GM20000 (cell line): ENCODE measurements around the gene EPYC.
"Not testable (repeated sequence)": the region's sequence is repeated elsewhere in the genome, so short reads cannot be mapped to it uniquely, and the experiment has no call there.

Source experiments
- DNase-seq: peaks from one replicate; pipeline ENCODE4 v3.0.0; 2012; ENCODE audit warnings: low spot score
- CTCF ChIP-seq: IDR thresholded peaks from 2 replicates; pipeline ENCODE4 v1.5.1; 2012; ENCODE audit warnings: mild to moderate bottlenecking, control low read depth; ENCODE audit errors: extremely low read depth, missing control alignments

Gene EPYC

DNA sequence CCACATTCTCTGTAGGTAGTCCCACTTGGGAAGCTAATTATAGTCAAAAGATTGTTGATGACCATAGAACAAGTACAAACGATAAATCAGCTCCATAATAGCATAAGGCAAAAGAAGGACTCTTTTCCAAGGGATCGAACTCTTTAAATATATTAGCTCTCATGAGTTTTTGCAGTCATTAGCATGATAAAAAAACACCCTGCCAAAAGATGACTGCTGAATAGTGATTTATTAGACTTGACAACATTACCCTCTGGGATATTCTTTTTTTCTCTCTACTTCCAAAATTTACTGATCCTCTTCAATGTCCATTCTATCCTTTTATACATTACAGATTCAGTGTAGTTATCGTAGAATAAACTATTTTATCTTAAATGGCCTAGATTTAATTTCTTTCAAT is 14.2 kb downstream of the EPYC start:
- no peak for TF ChIP-seq CTCF
- DNase-seq, result no peak

DNA sequence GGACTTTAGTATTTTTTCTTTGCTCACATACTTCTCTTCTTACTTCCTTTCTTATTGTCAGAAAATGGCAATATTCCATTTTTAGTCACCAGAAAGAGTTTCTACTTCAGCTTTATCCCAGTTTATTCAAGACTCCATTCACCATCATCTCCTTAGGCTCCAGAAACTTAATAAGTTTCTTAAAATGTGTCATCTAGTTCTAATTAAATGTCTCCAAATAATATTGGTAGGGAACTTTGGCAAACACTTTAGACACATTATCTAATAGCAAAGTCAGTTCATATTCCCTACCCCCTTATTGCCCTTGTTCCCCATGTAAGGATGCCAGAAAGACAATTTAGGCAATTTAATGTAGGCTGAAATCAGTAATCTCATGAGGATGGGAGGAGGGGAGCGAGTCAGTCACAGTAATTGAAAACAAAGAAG is 15.1 kb downstream of the EPYC start:
- no peak for DNase-seq
- no peak for TF ChIP-seq CTCF

- no peak for DNase-seq
- TF ChIP-seq CTCF, result no peak
These were observed 17.3 kb downstream of the EPYC start for GRCh38 chr12:90987520-90987919.

DNA sequence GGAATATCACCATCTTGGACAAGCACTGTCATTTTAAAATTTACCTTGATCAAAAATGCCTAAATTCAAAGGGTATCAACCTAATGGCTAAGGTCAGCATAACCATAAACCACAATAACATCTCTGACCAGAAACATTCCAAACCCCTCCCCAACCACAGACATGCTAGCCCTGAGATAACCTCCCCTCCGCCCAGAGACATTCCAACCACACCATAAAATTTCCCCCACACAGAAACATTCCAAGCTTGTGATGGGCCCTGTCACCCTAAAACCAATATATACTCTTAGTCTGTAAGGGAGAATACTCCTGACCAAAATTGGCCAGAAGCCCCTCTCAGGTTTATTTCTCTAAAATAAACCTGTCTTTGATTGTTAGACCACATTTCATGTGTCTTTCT is 17.7 kb downstream of the EPYC start:
- no peak for TF ChIP-seq CTCF

DNA sequence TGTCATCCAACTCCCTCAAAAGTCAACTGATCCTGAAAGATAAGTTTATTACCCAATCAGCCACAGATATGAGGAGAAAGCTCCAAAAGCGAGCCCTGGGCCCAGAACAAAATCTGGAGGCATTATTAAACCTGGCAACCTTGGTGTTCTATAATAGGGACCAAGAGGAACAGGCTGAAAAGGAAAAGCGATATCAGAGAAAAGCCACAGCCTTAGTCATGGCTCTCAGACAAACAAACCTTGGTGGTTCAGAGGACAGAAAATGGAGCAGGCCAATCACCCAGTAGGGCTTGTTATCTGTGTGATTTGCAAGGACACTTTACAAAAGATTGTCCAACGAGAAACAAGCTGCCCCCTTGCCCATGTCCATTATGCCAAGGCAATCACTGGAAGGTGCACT is 19.4 kb downstream of the EPYC start:
- DNase-seq, result not testable (repeated sequence)

More for the DNA sequence above, 17.7 kb downstream of the EPYC start:
- DNase-seq, result no peak

- DNase-seq, result no peak
- TF ChIP-seq CTCF, result no peak
These were observed 20.7 kb downstream of the EPYC start for GRCh38 chr12:90984114-90984513.

- no peak for DNase-seq
- no peak for TF ChIP-seq CTCF
These were observed 22.6 kb downstream of the EPYC start for GRCh38 chr12:90982170-90982569.

DNA sequence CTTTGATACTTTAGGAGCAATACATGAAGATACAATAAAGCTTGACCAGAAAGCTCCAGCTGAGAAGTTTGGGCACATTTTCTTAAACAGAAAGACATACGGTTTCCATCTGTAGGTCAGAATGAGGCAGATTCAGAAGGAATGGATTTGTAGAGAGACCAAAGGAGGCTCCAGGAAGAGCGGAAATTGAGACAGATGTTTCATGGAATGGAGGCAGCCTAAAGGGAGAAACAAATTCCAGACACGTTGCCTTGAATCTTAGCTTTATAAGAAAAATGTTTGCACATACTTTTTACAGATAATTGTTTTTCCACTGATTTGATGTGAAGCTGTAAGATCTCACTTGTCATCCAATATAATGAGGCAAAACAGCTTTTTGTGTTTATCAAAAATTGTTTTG is 24.8 kb downstream of the EPYC start:
- no peak for DNase-seq
- TF ChIP-seq CTCF, result no peak
